T follicular helper cell (primary cell): ENCODE results near the gene TLE4.
A peak's percentile ranks its signal among the peaks of the same experiment; 100 is the strongest.

ENCODE experiments used
- DNase-seq: peaks from one replicate; pipeline ENCODE4 v3.0.0-alpha.2; 2020; ENCODE audit warnings: low read depth
- total RNA-seq, 2 experiments: gene quantifications; one replicate each; lab custom pipeline; 2026; lab: John Stamatoyannopoulos, UW

Gene TLE4
- total RNA-seq, result 20.6 to 64.9 reads per million in 2 experiments

- DNase-seq, result peak; percentile 100
Measured at GRCh38 chr9:79571309-79572031, at the start of gene TLE4. TSS of gene TLE4 (plus strand) at chr9:79571965. CDS start at chr9:79572791, 826 bp downstream.

GRCh38 chr9:79522793-79523192 lies 49.0 kb upstream of the TLE4 start:
- no peak for DNase-seq

- no peak for DNase-seq
Measured at GRCh38 chr9:79524266-79524665, 47.5 kb upstream of the TLE4 start.

- DNase-seq, result no peak
Measured at GRCh38 chr9:79526149-79526672, 45.6 kb upstream of the TLE4 start.

- no peak for DNase-seq
Measured at GRCh38 chr9:79535534-79535933, 36.2 kb upstream of the TLE4 start.

- no peak for DNase-seq
Measured at GRCh38 chr9:79537838-79538237, 33.9 kb upstream of the TLE4 start.

GRCh38 chr9:79542735-79543620 lies 28.8 kb upstream of the TLE4 start:
- no peak for DNase-seq

GRCh38 chr9:79544375-79544774 lies 27.4 kb upstream of the TLE4 start:
- peak; percentile 7 for DNase-seq

- no peak for DNase-seq
Measured at GRCh38 chr9:79551586-79551985, 20.2 kb upstream of the TLE4 start.

- no peak for DNase-seq
Measured at GRCh38 chr9:79551994-79552393, 19.8 kb upstream of the TLE4 start.

- no peak for DNase-seq
Measured at GRCh38 chr9:79555474-79556089, 16.2 kb upstream of the TLE4 start.

- no peak for DNase-seq
Measured at GRCh38 chr9:79559495-79560181, 12.1 kb upstream of the TLE4 start.

GRCh38 chr9:79562749-79563386 lies 8.9 kb upstream of the TLE4 start:
- no peak for DNase-seq

GRCh38 chr9:79564105-79564504 lies 7.7 kb upstream of the TLE4 start:
- DNase-seq, result no peak

GRCh38 chr9:79565245-79565644 lies 6.5 kb upstream of the TLE4 start:
- no peak for DNase-seq

GRCh38 chr9:79567671-79568098 lies 4.1 kb upstream of the TLE4 start:
- no peak for DNase-seq

- no peak for DNase-seq
Measured at GRCh38 chr9:79568337-79569101, 3.2 kb upstream of the TLE4 start.

GRCh38 chr9:79569814-79570447 lies 1.8 kb upstream of the TLE4 start:
- DNase-seq, result no peak

GRCh38 chr9:79570448-79571308 lies 1.1 kb upstream of the TLE4 start:
- DNase-seq, result peak; percentile 6
